Measurements from ENCODE around the gene ARHGAP32. TPM values are rescaled to one million over a fixed set of nuclear protein-coding genes. Genes with fewer than 3 reads are reported as not detected.
"Not testable (repeated sequence)": the region's sequence is repeated elsewhere in the genome, so short reads cannot be mapped to it uniquely, and the experiment has no call there.

ARHGAP32 gene
- total RNA-seq, 3 donors from 2014 or later: 19.8 to 56.6 (median 37.4) TPM

DNA sequence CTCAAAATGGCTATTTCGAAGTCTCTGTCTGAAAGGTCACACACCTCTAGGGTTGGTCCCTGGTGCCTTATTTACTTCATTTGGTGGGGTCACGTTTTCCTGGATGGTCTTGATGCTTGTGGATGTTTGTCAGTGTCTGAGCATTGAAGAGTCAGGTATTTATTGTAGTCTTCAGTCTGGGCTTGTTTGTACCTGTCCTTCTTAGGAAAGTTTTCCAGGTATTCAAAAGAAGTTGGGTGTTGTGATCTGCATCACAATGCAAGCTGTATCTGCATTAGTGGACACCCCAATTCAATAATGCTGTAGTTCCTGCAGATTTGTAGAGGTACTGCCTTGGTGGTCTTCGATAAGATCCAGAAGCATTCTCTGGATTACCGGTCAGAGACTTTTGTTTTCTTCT lies 186.0 kb downstream of the ARHGAP32 start:
- H3K27ac ChIP-seq: no peak overlapping the region
- no peak for TF ChIP-seq POLR2A (IDR thresholded peaks at IDR 0.05)
- TF ChIP-seq, protein P1, sequence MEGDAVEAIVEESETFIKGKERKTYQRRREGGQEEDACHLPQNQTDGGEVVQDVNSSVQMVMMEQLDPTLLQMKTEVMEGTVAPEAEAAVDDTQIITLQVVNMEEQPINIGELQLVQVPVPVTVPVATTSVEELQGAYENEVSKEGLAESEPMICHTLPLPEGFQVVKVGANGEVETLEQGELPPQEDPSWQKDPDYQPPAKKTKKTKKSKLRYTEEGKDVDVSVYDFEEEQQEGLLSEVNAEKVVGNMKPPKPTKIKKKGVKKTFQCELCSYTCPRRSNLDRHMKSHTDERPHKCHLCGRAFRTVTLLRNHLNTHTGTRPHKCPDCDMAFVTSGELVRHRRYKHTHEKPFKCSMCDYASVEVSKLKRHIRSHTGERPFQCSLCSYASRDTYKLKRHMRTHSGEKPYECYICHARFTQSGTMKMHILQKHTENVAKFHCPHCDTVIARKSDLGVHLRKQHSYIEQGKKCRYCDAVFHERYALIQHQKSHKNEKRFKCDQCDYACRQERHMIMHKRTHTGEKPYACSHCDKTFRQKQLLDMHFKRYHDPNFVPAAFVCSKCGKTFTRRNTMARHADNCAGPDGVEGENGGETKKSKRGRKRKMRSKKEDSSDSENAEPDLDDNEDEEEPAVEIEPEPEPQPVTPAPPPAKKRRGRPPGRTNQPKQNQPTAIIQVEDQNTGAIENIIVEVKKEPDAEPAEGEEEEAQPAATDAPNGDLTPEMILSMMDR (IDR thresholded peaks at IDR 0.05): no peak
- no peak for TF ChIP-seq POLR2AphosphoS5 (IDR thresholded peaks at IDR 0.05)
- H3K4me3 ChIP-seq: no peak overlapping the region
- H3K27me3 ChIP-seq: no peaks in the 10 kb centered on the region
- H3K9me3 ChIP-seq: peaks cover 0 to 11% of the 10 kb centered on the region in 2 donors
- no peaks in the 10 kb centered on the region for H3K4me1 ChIP-seq
- no peak for DNase-seq (ENCODE audit: low spot score in 2 of 2)
- no peaks in the 10 kb centered on the region for H3K36me3 ChIP-seq
- intact Hi-C loops (cut with DNase I; ENCODE audit: low total_unique reads): no loop called here

DNA sequence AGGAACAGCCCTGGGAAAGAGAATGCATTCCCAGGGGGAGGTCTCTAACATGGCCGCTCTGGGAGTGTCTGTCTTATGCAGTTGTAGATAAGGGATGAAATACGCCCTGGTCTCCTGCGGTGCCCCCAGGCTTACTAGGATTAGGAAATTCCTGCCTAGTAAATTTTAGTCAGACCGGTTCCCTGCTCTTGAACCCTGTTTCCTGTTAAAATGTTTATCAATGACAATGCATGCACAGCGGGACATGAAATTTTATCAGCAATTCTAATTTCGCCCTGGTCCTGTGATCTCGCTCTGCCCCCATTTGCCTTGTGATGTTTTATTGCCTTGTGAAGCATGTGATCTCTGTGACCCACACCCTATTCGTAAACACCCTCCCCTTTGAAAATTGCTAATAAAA lies 193.0 kb downstream of the ARHGAP32 start:
- H3K27ac ChIP-seq; H3K4me1 ChIP-seq; H3K36me3 ChIP-seq; H3K4me3 ChIP-seq; intact Hi-C loops (cut with DNase I; ENCODE audit: low total_unique reads); DNase-seq (ENCODE audit: low spot score in 2 of 2); H3K27me3 ChIP-seq: not testable (repeated sequence)
- peaks cover 10 to 35% of the 10 kb centered on the region in 2 donors for H3K9me3 ChIP-seq

DNA sequence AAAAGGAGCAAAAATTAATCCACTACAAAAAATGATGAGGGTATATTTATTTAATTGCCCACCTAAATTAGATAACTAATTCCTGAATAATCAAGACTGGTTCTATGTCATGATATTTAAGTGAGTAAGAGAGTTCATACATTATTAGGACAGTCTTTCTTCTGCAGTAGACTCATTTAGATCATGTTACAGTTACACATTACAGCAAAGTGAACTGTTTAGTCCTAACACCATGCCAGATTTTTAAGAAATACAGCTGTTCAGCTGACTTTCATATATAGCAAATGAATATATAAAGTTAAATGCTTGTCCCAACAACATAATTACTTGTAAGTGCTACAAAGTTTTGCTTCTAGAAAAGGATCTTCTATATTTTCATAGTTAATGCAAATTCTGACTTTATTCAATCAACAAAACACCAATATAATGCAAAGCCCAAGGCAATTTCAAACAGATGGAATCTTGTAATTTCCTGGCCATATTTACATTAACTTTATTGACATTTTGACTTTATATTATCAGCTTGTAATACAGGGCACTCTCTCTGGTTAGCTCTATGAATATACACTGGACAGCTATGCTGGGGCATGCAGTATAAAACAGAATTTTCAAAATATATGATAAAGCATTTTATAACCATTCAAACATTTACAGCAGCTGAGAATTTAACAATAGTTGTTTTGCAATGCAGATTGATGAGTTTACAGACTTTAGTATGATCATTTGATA lies 203.7 kb downstream of the ARHGAP32 start:
- H3K27ac ChIP-seq: no peak overlapping the region
- no peaks in the 10 kb centered on the region for H3K4me1 ChIP-seq
- intact Hi-C loops (cut with DNase I; ENCODE audit: low total_unique reads): no loop called here
- H3K36me3 ChIP-seq: no peaks in the 10 kb centered on the region
- no peaks in the 10 kb centered on the region for H3K27me3 ChIP-seq
- TF ChIP-seq POLR2AphosphoS5 (IDR thresholded peaks at IDR 0.05) (no peak), POLR2A (IDR thresholded peaks at IDR 0.05) (no peak)
- TF ChIP-seq, protein P1 (IDR thresholded peaks at IDR 0.05): no peak
- no peak overlapping the region for H3K4me3 ChIP-seq
- no peak for DNase-seq (ENCODE audit: low spot score in 2 of 2)
- no peaks in the 10 kb centered on the region for H3K9me3 ChIP-seq

DNA sequence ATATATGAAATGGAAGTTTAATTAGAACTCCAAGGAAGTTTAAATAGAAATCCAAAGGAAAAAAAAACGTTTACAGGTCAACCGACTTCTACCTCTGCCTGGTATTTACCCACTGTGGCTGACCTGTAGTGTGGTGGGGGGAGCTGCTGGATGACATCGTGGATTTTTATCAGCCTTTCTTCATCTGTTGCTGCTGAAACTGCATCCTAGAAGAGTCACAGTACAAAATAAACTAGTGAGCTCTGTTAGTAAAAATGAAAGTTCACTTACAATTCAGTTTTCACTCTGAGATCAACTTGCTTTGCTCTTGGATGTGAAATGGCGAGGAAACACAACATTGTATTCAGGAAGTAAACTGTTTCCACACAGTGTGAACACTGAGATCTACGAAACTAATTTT lies 206.2 kb downstream of the ARHGAP32 start:
- DNase-seq (ENCODE audit: low spot score in 2 of 2): no peak
- H3K36me3 ChIP-seq: no peaks in the 10 kb centered on the region
- TF ChIP-seq, protein P1 (IDR thresholded peaks at IDR 0.05): no peak
- TF ChIP-seq POLR2A (IDR thresholded peaks at IDR 0.05): no peak
- TF ChIP-seq POLR2AphosphoS5 (IDR thresholded peaks at IDR 0.05): no peak

DNA sequence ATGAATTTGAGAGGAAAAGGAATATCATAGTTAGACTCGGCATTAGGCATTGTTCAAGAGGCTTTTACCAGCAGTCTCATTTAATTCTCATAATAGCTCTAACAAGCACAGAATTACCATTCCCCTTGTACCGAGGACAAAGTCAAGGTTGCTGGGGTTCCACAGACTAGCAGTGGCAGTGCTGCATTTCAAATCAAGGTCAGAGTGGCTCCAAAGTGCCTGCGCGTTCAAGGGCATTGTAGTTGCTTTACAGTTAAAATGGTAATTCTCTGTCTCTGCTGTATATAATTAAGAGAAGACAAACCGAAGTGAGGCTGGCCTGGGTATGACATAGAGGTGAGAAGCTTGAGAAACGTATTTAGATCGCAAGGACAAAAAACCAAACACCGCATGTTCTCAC lies 209.1 kb downstream of the ARHGAP32 start:
- H3K4me1 ChIP-seq: no peaks in the 10 kb centered on the region
- H3K9me3 ChIP-seq: no peaks in the 10 kb centered on the region
- no peaks in the 10 kb centered on the region for H3K27me3 ChIP-seq
- no peak for DNase-seq (ENCODE audit: low spot score in 2 of 2)
- TF ChIP-seq POLR2A (IDR thresholded peaks at IDR 0.05): no peak
- no peak for TF ChIP-seq POLR2AphosphoS5 (IDR thresholded peaks at IDR 0.05)
- TF ChIP-seq, protein P1 (IDR thresholded peaks at IDR 0.05): no peak
- H3K4me3 ChIP-seq: no peak overlapping the region
- no peak overlapping the region for H3K27ac ChIP-seq
- intact Hi-C loops (cut with DNase I; ENCODE audit: low total_unique reads): no loop called here
- peaks cover 6% of the 10 kb centered on the region for H3K36me3 ChIP-seq

More for the DNA sequence above, 206.2 kb downstream of the ARHGAP32 start:
- H3K9me3 ChIP-seq: no peaks in the 10 kb centered on the region
- intact Hi-C loops (cut with DNase I; ENCODE audit: low total_unique reads): no loop called here
- H3K27ac ChIP-seq: peak overlapping the region in 1 of 2 donors; percentile 39
- H3K4me1 ChIP-seq: no peaks in the 10 kb centered on the region
- no peak overlapping the region for H3K4me3 ChIP-seq
- H3K27me3 ChIP-seq: no peaks in the 10 kb centered on the region

Data from breast epithelium (tissue), 4 donors.